H1 (cell line): Measurements from ENCODE around the gene MRPS2.

ENCODE experiments used
- BRCA1 ChIP-seq: IDR thresholded peaks from 2 replicates; pipeline ENCODE4 v1.6.1; 2012; ENCODE audit warnings: low read depth, low read length, improper control_type of control experiment
- CTCF ChIP-seq, 3 experiments: IDR thresholded peaks; 1 replicate in 2 of 3; 2 replicates in 1 of 3; pipeline versions ENCODE4 v1.5.1 to v1.6.1; 2011; ENCODE audit warnings: low read length in 3 of 3, mild to moderate bottlenecking in 3 of 3, inconsistent platforms in 2 of 3, low read depth in 1 of 3, moderate library complexity in 1 of 3; ENCODE audit not compliant: insufficient read depth in 1 of 3; ENCODE audit errors: control extremely low read depth in 1 of 3
- JUN ChIP-seq: IDR thresholded peaks from 2 replicates; pipeline ENCODE4 v1.6.1; 2011; ENCODE audit warnings: low read depth, mild to moderate bottlenecking, improper control_type of control experiment, low read length
- KDM5A ChIP-seq: fragments of 200-600 bp; IDR thresholded peaks from 2 replicates; pipeline ENCODE4 v1.7.1; 2012; ENCODE audit warnings: mild to moderate bottlenecking, low read length, inconsistent platforms, mixed read lengths
- MAFK ChIP-seq: IDR thresholded peaks from 2 replicates; pipeline ENCODE4 v1.6.1; 2012; ENCODE audit warnings: low read depth, mild to moderate bottlenecking, improper control_type of control experiment, low read length
- MAX ChIP-seq: IDR thresholded peaks from 2 replicates; pipeline ENCODE4 v1.6.1; 2012; ENCODE audit warnings: inconsistent platforms
- PHF8 ChIP-seq: fragments of 200-600 bp; sonication (generic); conservative IDR thresholded peaks from 2 replicates; pipeline ENCODE4 v1.7.1; 2012; ENCODE audit warnings: low read depth, mild to moderate bottlenecking, inconsistent platforms, low read length, moderate library complexity
- POLR2A ChIP-seq, 2 experiments: IDR thresholded peaks; 1 replicate in 1 of 2; 2 replicates in 1 of 2; pipeline ENCODE4 v1.6.1; 2011; ENCODE audit warnings: low read depth in 2 of 2, low read length in 2 of 2, mild to moderate bottlenecking in 2 of 2; ENCODE audit errors: control extremely low read depth in 1 of 2
- POLR2AphosphoS5 ChIP-seq: IDR thresholded peaks from 2 replicates; pipeline ENCODE4 v1.6.1; 2011; ENCODE audit warnings: low read depth, low read length
- RFX5 ChIP-seq: IDR thresholded peaks from 2 replicates; pipeline ENCODE4 v1.6.1; 2011; ENCODE audit warnings: low read depth, low read length, improper control_type of control experiment, borderline replicate concordance
- SP1 ChIP-seq: IDR thresholded peaks from 2 replicates; pipeline ENCODE4 v1.6.1; 2011; ENCODE audit warnings: low read depth, low read length
- SUZ12 ChIP-seq: fragments of 200-600 bp; sonication (generic); IDR thresholded peaks from 2 replicates; pipeline ENCODE4 v1.6.1; 2012; ENCODE audit warnings: mild to moderate bottlenecking, inconsistent platforms, low read length, moderate library complexity, mixed read lengths

- TF ChIP-seq CTCF (IDR thresholded peaks at IDR 0.05; ENCODE audit: control extremely low read depth in 1 of 3, insufficient read depth in 1 of 3, low read depth in 1 of 3, low read length in 3 of 3) (no peak), MAX (no peak), PHF8 (no peak), POLR2A (IDR thresholded peaks at IDR 0.05; ENCODE audit: control extremely low read depth in 1 of 2, low read depth in 2 of 2, low read length in 2 of 2) (no peak), KDM5A (no peak), SUZ12 (no peak), SP1 (no peak), POLR2AphosphoS5 (no peak), BRCA1 (no peak), MAFK (no peak), JUN (no peak), RFX5 (no peak)
Measured at GRCh38 chr9:135491764-135492163, 8.7 kb upstream of the MRPS2 start.
